ENCODE data around the gene BHLHA15. TPM values are rescaled to one million over a fixed set of nuclear protein-coding genes. Genes with fewer than 3 reads are reported as not detected.

BHLHA15 gene
- total RNA-seq, 1 donor from 2014 or later, result 3.2 TPM

- Histone ChIP-seq H3K36me3 (ENCODE audit: control insufficient read depth, insufficient read depth, low read length) (peaks cover 10% of the 10 kb centered on the region), H3K27me3 (ENCODE audit: control insufficient read depth, insufficient read depth, low read length) (no peaks in the 10 kb centered on the region), H3K4me3 (ENCODE audit: low read depth, low read length) (no peak overlapping the region)
- FAIRE-seq, result no peak
- no peak for TF ChIP-seq CTCF (IDR thresholded peaks at IDR 0.05; ENCODE audit: insufficient read depth, low read length, severe bottlenecking)
- no peak for DNase-seq (ENCODE audit: low read depth)
Observed at GRCh38 chr7:98194672-98195457, 16.4 kb upstream of the BHLHA15 start.

GRCh38 chr7:98196706-98197605, 14.3 kb upstream of the BHLHA15 start:
- Histone ChIP-seq H3K27me3 (ENCODE audit: control insufficient read depth, insufficient read depth, low read length) (no peaks in the 10 kb centered on the region), H3K4me3 (ENCODE audit: low read depth, low read length) (no peak overlapping the region), H3K36me3 (ENCODE audit: control insufficient read depth, insufficient read depth, low read length) (peaks cover 6% of the 10 kb centered on the region)
- TF ChIP-seq CTCF (IDR thresholded peaks at IDR 0.05; ENCODE audit: insufficient read depth, low read length, severe bottlenecking), result no peak
- peak; percentile 32 for FAIRE-seq
- DNase-seq (ENCODE audit: low read depth), result no peak

GRCh38 chr7:98199131-98199530, 12.1 kb upstream of the BHLHA15 start:
- FAIRE-seq, result no peak
- Histone ChIP-seq H3K36me3 (ENCODE audit: control insufficient read depth, insufficient read depth, low read length) (peaks cover 3% of the 10 kb centered on the region), H3K4me3 (ENCODE audit: low read depth, low read length) (no peak overlapping the region), H3K27me3 (ENCODE audit: control insufficient read depth, insufficient read depth, low read length) (no peaks in the 10 kb centered on the region)
- TF ChIP-seq CTCF (IDR thresholded peaks at IDR 0.05; ENCODE audit: insufficient read depth, low read length, severe bottlenecking), result no peak
- no peak for DNase-seq (ENCODE audit: low read depth)

- no peak overlapping the region for H3K4me3 ChIP-seq (ENCODE audit: low read depth, low read length)
- no peak for DNase-seq (ENCODE audit: low read depth)
- no peak for TF ChIP-seq CTCF (IDR thresholded peaks at IDR 0.05; ENCODE audit: insufficient read depth, low read length, severe bottlenecking)
- H3K36me3 ChIP-seq (ENCODE audit: control insufficient read depth, insufficient read depth, low read length), result peaks cover 3% of the 10 kb centered on the region
- no peak for FAIRE-seq
- no peaks in the 10 kb centered on the region for H3K27me3 ChIP-seq (ENCODE audit: control insufficient read depth, insufficient read depth, low read length)
Observed at GRCh38 chr7:98200364-98200763, 10.9 kb upstream of the BHLHA15 start.

- no peaks in the 10 kb centered on the region for H3K27me3 ChIP-seq (ENCODE audit: control insufficient read depth, insufficient read depth, low read length)
- no peak overlapping the region for H3K4me3 ChIP-seq (ENCODE audit: low read depth, low read length)
- DNase-seq (ENCODE audit: low read depth), result peak; percentile 10
- no peak for FAIRE-seq
- peaks cover 2% of the 10 kb centered on the region for H3K36me3 ChIP-seq (ENCODE audit: control insufficient read depth, insufficient read depth, low read length)
- no peak for TF ChIP-seq CTCF (IDR thresholded peaks at IDR 0.05; ENCODE audit: insufficient read depth, low read length, severe bottlenecking)
Observed at GRCh38 chr7:98202367-98203195, 8.7 kb upstream of the BHLHA15 start.
